ENCODE results near the gene TTI1.

The TTI1 gene

DNA sequence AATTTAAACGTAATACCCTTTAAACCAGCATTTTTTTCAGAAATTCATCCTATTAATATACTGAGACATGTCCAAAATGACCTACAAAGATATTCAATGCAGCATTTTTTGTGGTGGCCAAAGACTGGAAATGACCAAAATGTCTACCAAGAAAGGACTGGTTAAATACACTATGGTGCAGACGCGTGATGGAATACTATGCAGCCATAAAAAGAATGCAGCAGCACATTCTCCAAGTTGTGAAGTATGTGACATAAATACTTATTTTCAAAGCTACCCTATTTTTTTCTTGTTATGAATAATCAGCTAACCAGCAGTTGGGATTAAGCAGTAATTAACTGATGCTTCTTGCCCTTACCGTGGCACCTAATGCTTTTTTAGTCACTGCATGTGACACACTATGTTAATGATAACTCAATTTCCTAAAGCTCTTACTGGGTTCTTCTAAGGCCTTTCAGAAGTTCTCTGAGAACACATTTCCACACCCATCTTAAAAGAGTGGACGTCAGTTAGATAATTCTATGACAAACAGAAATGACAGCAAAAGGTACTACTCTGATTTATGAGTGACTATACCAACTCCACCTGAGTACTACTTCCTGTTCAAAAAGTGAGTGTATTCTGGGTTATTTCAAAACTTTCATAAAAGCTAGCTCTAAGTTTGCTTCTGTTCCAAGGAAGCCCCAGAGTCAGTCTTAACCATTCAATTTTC, 24.9 kb downstream of the TTI1 start:
- DNase-seq, result no peak

DNA sequence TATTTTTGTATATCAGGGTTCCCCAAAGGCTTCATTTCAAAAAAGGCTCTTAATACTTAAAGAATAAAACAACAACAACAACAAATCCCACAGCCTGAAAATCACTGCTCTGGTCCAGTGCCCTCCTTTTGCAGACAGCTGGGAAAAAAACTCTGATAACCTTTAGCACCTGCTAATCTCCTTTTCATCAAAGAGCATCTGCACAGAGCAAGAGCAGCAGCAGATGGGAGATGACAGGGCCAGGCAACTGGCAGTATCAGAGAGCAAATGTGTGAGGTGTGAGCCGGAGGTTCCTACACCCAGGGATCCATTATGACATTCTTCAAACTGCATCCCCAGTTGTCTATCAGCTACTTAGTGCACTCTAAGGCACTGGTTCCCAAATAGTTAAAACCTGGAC, 25.7 kb downstream of the TTI1 start:
- DNase-seq, result no peak

GRCh38 chr20:38005903-38006302, 27.4 kb downstream of the TTI1 start:
- DNase-seq, result no peak

DNA sequence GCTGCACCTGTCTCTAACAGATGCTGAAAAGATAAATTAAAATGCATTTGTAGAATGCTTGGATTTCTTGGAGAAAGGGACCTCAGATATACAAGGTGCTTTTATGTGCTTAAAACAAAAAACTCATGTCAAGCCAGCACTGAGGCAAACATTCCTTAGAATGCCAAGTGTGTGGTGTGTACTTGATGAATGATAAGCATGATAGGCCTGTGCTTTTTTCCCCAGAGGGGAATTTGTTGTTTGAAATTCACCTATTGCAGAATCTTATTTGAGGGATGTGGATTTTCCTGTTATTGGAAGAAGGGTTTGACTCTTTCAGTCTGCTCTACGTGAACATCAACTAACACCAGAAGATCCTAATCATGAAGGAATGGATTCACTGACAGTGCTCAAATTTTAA, 28.8 kb downstream of the TTI1 start:
- no peak for DNase-seq

GRCh38 chr20:38002422-38002821, 30.8 kb downstream of the TTI1 start:
- no peak for DNase-seq

DNA sequence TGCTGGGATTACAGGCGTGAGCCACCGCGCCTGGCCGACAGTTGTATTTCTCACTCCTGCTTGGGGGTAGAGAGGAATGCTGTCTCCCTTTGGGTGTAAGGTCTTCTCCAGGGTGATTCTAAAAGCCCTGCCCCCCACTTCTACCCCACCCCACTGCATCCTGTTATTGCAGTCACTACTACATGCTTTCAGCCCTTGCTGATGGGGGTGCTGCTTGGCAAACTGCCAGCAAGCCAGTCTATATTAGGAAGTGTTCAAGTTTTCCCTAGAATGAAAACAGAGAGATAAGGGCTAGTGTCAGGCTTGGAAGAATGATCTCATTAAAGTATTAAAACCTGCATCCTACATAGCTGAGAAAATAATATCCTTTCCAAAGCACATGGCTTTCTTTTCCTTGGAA, 31.3 kb downstream of the TTI1 start:
- DNase-seq, result no peak

GRCh38 chr20:38001173-38001875, 31.9 kb downstream of the TTI1 start:
- no peak for DNase-seq

DNA sequence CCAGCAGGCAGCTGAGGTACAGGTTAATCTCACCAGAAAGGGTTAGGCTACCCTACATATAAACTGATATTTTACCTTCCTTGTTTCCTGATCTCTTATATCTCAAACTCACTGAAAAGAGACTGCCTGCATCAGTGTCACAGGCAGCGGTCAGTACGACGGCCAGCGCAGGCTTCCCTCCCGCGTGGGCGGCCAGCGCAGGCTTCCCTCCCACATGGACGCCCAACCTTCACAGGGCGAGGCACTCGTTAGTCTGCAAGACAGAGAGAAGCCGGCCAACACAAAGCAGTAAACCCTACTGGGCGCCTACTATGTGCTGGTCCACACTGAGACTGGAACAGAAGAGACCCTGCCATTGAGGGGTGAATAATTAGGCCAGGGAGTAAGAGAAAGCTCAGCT, 33.0 kb downstream of the TTI1 start:
- no peak for DNase-seq

DNA sequence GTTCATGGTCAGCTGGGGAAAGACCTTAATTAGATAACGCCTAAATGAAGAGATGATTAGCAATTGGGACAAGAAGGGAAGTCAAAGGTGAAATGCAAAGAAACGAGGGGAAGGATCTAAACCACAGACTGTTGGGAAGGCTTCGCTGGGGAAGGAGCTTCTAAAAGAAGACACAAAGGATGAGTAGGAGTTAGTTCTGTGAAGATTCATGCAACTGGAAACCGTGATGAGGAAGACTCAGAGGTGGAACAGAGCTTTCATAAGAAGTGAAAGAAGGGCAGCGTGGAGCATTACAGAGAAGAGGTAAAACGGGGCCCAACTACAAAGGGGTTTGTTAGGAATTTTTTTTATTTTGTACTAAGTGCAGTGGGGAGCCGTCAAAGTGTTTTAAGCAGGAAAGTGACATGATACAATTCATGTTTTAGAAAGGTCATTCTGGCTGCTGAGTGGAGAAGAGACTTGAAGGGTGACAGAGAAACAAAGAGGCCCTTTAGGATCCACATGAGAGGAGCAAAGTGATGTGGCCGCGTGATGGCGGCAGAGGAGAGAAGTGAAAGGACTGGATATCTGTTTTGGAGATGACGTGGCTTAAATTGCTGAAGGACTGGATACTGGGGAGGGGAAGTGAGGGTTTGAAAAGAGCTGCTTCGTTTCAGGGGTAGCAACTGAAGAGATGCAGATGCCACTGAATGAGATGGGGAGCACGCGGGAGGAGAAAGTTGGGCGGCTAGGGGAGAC, 33.6 kb downstream of the TTI1 start:
- DNase-seq, result no peak

DNA sequence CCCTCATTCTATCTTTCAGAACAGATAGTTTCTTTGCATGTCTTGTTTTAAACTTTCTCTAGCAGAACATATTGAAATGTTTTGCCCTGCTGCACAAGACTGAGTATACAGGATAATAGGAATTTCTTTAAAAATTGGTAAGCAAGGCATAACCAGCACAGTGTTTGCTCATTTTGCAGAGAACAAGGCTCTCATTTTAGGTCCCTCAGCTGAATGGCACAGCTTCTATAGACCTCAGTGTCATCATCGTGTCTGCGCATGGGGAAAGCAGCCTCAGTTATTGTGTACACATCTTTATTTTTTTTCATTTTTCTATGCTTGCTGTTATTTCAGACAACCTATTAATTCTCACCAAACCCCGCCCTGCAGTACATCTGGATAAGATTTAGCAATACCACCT, 35.7 kb downstream of the TTI1 start:
- DNase-seq, result no peak

DNA sequence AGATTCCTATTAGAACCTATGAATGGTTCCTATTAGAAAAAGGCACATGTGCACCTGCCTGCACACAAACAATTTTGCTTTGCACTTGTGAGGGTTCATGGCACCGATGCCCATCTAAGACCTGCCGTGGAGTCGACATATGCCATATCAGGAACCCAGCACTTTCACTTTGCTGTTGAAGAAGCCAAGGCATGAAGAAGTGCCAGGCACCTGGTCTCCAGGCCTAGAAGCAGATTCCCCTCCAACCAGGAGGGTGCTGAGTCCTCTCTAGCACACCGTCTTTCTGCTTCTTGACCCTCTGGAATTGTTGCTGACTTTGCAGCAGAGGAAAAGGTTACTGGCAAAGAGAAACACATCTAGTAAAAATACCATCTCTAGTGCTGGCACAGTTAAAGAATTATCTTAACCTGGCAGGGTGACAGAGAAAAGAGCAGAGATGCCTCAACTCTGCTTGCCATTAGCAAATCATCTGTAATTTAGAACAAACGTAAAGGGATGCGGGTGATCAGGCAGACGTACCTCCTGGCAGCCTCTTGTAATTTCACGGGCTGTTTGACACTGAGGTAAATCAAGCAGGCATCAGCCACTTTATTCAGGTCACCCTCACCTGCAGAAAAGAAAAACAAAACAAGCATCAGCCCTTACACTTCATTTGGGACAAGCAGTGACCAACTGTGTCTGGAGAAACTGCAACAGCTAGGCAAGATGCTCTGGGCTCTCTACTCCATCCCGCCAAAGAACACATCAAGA, 37.2 kb downstream of the TTI1 start:
- no peak for DNase-seq

DNA sequence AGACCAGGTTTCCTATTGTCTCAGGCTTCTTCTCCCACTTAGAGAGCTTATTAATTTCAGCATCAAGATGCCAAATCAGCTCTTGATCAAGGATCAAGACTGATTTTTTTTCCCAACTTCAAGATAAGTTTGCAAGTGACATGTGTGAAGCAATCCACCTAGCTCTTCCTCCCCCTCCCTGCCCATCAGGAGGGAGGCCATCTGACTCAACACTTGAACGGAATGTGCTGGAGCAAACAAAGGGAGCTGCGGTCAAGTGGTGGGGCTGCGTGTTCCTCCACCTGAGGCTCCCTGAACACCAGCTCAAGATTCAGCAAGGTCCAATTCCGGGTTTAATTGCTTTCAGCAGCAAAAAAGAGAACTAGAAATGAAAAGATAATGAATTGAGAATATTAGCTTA, 38.7 kb downstream of the TTI1 start:
- no peak for DNase-seq

GRCh38 chr20:37992802-37993409, 40.4 kb downstream of the TTI1 start:
- DNase-seq, result no peak

DNA sequence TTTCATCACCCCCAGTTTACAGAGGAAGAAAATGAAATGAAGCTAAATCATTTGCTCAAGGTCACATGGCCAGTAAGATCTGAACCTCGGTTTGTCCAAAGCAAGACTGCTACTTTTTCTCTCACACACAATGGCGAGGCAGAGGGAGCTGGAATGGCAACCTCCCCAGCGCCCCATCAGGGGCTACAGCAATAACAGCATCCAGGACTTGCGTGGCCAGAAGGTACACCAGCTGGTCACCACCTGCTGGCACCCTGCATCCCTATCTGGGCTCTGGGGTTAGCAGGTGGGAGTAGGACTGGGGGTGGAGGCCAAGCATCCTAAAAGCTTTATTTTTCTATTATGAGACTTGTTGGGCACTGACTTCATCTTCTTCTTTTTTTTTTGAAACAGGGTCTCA, 41.3 kb downstream of the TTI1 start:
- DNase-seq, result no peak

GRCh38 chr20:37991157-37991866, 41.9 kb downstream of the TTI1 start:
- no peak for DNase-seq

DNA sequence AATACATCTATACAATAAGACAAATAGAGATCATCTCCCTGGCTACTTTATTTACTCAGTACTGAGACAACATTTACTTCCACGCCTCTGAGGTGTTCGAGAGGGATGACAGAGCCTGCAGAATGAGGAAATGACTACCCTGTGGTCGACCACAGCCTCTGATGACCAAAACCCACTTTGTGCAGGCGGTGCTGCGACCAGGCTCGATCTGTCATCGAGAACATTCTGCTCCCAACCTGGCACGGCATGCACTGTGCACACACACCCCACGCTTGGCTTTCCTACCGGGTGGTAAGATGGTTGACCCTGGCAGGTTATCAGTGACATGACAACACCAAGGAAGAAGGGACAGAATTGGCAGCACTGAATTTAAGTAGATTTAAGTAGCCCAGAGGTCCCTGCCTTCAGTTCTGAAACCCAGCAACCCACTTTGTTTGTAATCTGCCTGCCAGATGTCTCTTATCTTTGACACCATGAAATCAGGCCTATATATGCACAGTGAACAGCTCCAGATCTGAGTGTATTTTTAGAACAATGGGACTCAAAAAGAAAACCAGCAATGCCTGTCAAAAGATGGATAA, 42.6 kb downstream of the TTI1 start:
- no peak for DNase-seq

DNA sequence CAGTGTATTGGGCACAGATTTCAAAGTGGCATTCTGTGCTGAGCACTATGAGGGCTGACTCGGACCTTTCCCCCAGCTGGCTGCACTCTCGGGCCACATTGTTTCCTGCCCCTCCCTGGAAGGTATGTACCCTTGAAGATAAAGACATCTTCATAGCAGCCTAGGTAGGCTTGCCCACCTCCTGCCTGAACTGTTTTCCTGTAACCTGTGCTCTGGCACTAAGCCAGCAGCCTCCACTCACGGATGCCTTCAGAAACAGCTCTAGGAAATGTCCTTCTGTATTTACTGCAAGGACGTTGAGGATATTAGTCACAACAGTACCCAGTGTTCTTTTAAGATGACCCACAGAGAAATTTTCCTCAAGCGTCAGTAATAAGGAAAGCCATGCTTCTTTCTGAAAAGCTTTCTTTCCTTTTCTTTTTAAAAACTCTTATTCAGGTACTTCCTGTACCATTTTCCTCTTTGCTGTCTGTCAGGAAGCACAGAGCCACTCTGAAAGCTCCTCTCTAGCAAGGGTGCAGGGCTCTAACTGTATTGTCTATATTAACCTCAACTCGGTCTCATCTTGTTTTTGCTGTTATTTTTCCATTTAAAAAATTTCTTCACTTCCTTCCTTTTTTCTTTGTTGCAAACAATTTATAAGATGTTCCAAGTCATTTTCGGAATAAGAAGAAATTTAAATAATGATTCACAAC, 43.5 kb downstream of the TTI1 start:
- DNase-seq, result no peak

GRCh38 chr20:37988306-37988954, 44.8 kb downstream of the TTI1 start:
- no peak for DNase-seq

DNA sequence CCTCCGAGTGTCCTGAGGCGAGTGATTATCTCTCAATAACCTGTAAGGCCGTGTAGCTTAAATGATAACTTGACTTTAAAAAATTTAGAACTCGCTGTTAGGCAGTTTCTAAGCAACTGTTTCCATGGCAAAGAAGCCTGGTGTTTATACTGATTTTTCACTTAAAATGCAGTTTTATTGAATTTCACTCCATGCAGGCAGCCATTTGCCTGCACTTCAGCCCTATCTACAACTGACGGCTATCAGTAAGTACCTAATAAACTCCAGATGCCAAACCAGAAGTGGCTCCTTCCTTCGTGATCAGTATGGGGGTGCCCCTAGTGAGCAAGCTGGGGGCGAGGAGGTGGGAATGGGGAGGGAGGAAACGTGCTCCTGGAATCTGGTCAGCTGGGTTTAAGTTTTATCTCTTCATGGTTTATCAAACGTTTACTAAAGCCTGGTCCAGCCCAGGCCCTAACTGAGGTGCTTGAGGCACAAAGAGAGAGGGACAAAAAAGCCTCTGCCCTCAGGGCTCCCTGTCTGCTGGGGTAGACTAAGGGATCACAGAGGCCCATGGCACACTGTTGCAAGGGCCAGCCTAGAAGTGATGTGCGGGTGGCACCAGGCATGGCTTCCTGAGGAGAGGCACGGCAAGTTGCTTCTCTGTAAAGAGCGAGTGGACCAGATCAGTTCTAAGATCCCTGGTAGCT, 45.5 kb downstream of the TTI1 start:
- no peak for DNase-seq

Measured in activated naive CD4-positive, alpha-beta T cell (primary cell).